GM10266 (cell line): ENCODE measurements around the gene PTTG1IP.
A peak's percentile ranks its signal among the peaks of the same experiment; 100 is the strongest.

Source experiments
- DNase-seq: peaks from one replicate; pipeline ENCODE4 v3.0.0; 2012; ENCODE audit errors: extremely low spot score
- TF ChIP-seq, protein P1 (sequence below): IDR thresholded peaks from 2 replicates; pipeline ENCODE4 v1.5.1; 2012; ENCODE audit warnings: mild to moderate bottlenecking, low read depth; ENCODE audit not compliant: control insufficient read depth, insufficient read depth; ENCODE audit errors: missing control alignments

PTTG1IP gene

DNA sequence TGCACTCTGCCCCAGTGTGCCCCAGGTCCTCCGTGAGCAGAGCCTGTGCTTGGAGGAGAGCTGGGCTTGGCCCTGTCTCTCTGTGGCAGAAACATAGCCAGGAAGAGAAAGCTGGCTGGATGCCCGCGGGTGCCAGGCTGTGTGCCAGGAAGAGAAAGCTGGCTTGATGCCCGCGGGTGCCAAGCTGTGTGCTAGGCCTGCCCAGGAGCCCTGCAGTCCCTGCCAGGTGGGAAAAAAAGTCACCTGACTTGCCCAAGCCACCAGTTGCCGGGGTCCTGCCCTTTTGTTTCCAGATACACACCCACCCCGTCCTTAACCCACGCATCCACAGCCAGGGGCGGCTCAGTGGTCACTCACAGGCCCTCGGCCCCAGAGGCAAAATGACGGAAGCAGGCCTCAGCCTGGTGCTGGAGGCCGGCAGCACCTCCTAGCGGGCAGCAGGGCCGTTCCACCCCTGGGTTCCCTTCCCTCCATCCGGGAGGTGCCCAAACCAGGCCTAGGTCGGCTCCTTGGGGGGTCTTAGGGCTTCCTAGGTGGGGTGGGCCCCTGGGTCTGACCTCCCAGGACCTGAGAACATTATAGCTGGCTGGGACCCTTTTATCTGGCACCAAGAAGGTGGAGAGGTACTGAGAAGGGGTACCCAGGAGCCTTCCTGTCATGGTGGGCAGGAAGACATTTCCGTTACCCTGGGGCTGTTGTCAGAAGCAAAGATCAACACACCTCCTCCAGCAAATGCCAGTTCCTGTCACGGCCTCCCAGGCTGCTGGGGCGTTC is 38.1 kb upstream of the PTTG1IP start:
- no peak for DNase-seq
- TF ChIP-seq, protein P1, sequence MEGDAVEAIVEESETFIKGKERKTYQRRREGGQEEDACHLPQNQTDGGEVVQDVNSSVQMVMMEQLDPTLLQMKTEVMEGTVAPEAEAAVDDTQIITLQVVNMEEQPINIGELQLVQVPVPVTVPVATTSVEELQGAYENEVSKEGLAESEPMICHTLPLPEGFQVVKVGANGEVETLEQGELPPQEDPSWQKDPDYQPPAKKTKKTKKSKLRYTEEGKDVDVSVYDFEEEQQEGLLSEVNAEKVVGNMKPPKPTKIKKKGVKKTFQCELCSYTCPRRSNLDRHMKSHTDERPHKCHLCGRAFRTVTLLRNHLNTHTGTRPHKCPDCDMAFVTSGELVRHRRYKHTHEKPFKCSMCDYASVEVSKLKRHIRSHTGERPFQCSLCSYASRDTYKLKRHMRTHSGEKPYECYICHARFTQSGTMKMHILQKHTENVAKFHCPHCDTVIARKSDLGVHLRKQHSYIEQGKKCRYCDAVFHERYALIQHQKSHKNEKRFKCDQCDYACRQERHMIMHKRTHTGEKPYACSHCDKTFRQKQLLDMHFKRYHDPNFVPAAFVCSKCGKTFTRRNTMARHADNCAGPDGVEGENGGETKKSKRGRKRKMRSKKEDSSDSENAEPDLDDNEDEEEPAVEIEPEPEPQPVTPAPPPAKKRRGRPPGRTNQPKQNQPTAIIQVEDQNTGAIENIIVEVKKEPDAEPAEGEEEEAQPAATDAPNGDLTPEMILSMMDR, result peak; percentile 76

DNA sequence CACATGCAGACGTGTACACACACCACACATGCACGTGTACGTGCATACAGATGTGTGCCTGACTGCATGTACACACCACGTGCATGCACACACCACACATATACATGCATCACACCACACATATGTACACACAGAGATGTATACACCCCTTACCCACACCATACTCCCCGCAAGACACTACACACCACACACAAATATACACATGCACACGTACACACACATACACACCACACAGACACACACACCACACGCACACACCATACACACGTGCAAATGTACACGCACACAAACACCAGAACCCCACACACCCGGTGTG is 37.5 kb upstream of the PTTG1IP start:
- TF ChIP-seq, protein P1, result no peak
- DNase-seq, result no peak

GRCh38 chr21:44910229-44911067 is 37.0 kb upstream of the PTTG1IP start:
- no peak for DNase-seq

DNA sequence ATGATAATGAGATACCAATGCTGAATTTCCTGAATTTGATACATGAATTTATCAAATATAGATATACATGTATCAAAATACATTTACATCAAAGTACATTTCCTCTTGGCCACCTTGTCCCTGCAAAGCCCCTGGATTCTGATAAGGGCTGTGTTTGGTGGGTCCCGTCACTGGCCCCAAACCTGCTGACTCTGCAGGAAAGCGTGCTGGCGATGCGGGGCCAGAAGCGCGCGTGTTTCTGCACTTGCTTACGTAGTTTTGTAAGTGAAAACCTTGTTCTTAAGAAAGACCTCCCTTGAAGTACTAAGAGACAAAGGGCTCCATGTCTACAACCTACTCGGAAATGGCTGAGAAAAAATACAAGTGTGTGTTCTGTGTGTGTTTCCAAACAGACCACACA is 36.2 kb upstream of the PTTG1IP start:
- TF ChIP-seq, protein P1, result no peak
- no peak for DNase-seq

More at GRCh38 chr21:44910229-44911067, 37.0 kb upstream of the PTTG1IP start:
- TF ChIP-seq, protein P1, result no peak

- DNase-seq, result no peak
- TF ChIP-seq, protein P1, result no peak
These were observed 35.4 kb upstream of the PTTG1IP start for GRCh38 chr21:44908908-44909307.

DNA sequence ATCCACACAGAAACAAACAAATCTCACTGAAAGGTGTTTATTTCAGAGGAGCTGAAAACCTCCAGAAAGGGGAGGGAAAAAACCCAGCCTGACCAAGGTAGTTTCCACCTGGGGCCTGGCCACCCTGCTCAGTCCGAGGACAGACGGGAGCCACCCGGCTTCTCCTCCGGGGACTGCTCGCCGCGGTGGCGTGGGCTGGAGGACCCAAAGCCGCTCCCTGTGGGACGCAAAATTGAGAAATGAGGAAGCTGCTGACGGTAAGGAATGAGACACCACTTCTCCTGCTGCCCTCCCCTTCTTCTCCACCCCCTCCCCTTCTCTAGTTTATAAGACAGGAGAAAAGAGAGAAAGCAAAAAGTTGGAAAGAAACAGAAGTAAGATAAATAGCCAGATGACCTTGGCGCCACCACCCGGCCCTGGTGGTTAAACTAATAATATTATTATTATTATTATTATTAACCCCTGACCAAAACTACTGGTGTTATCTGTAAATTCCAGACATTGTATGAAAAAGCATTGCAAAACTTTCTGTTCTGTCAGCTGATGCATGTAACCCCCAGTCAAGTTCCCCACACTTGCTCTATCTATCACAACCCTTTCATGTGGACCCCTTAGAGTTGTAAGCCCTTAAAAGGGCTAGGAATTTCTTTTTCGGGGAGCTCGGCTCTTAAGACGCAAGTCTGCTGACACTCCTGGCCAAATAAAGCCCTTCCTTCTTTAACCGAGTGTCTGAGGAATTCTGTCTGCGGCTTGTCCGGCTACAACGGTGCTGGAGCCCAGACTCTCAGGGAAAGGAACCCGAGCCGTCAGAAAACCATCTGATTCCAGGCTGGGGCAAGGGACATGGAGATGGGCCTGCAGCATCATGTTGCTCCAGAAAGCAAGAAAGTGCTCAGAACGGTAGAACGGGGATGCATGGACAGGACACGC is 34.7 kb upstream of the PTTG1IP start:
- TF ChIP-seq, protein P1, result no peak

More for the DNA sequence above, 34.7 kb upstream of the PTTG1IP start:
- no peak for DNase-seq
